H9 (cell line): ENCODE measurements around the gene BRD3OS. TPM values are rescaled to one million over a fixed set of nuclear protein-coding genes. Genes with fewer than 3 reads are reported as not detected.

Experiments used
- DNase-seq: peaks from one replicate; pipeline ENCODE4 v3.0.0-alpha.2; 2017
- H2AFZ ChIP-seq: one replicate; pipeline ENCODE4 v1.6.1; 2013; ENCODE audit warnings: mild to moderate bottlenecking, low read length, control low read depth, moderate library complexity
- H2AK5ac ChIP-seq: 2 replicates; pipeline ENCODE4 v1.6.1; 2013; ENCODE audit warnings: low read length, control low read depth, mixed read lengths; ENCODE audit not compliant: insufficient read length
- H2BK120ac ChIP-seq: one replicate; pipeline ENCODE4 v1.6.1; 2013; ENCODE audit warnings: low read depth, mild to moderate bottlenecking, low read length, control low read depth, inconsistent platforms; ENCODE audit not compliant: poor library complexity, severe bottlenecking
- H2BK12ac ChIP-seq: 2 replicates; pipeline ENCODE4 v1.6.1; 2013; ENCODE audit warnings: low read length, control low read depth, mixed read lengths, low read depth; ENCODE audit not compliant: insufficient read length
- H2BK15ac ChIP-seq: 2 replicates; pipeline ENCODE4 v1.6.1; 2013; ENCODE audit warnings: low read depth, low read length, control low read depth
- H2BK20ac ChIP-seq: one replicate; pipeline ENCODE4 v1.6.1; 2013; ENCODE audit warnings: low read depth, mild to moderate bottlenecking, low read length, control low read depth, inconsistent platforms; ENCODE audit not compliant: poor library complexity, severe bottlenecking
- H2BK5ac ChIP-seq: 2 replicates; pipeline ENCODE4 v1.6.1; 2013; ENCODE audit warnings: low read length, control low read depth, mixed read lengths; ENCODE audit not compliant: insufficient read length
- H3K14ac ChIP-seq: 2 replicates; pipeline ENCODE4 v1.6.1; 2013; ENCODE audit warnings: low read length, control low read depth; ENCODE audit not compliant: insufficient read depth
- H3K18ac ChIP-seq: 2 replicates; pipeline ENCODE4 v1.6.1; 2013; ENCODE audit warnings: low read depth, mild to moderate bottlenecking, mixed read lengths, low read length, control low read depth; ENCODE audit not compliant: insufficient read length
- H3K23ac ChIP-seq: 2 replicates; pipeline ENCODE4 v1.6.1; 2013; ENCODE audit warnings: low read length, control low read depth, mixed read lengths, low read depth; ENCODE audit not compliant: insufficient read length
- H3K23me2 ChIP-seq: 2 replicates; pipeline ENCODE4 v1.6.1; 2013; ENCODE audit warnings: low read depth, mild to moderate bottlenecking, mixed read lengths, low read length, control low read depth; ENCODE audit not compliant: insufficient read length, poor library complexity, severe bottlenecking
- H3K27ac ChIP-seq: 2 replicates; pipeline ENCODE4 v1.5.1; 2013; ENCODE audit warnings: low read length, control low read depth, mixed read lengths, low read depth; ENCODE audit not compliant: insufficient read length
- H3K27me3 ChIP-seq: 2 replicates; pipeline ENCODE4 v1.6.1; 2013; ENCODE audit warnings: low read length, control low read depth, inconsistent platforms; ENCODE audit not compliant: insufficient read depth
- H3K4ac ChIP-seq: 2 replicates; pipeline ENCODE4 v1.6.1; 2013; ENCODE audit warnings: low read depth, mild to moderate bottlenecking, control low read depth, inconsistent platforms, low read length, moderate library complexity
- H3K4me1 ChIP-seq: 2 replicates; pipeline ENCODE4 v1.6.1; 2013; ENCODE audit warnings: low read length, control low read depth, inconsistent platforms; ENCODE audit not compliant: insufficient read depth
- H3K4me2 ChIP-seq: 2 replicates; pipeline ENCODE4 v1.6.1; 2013; ENCODE audit warnings: low read length, control low read depth, mixed read lengths; ENCODE audit not compliant: insufficient read length, insufficient read depth
- H3K56ac ChIP-seq: 2 replicates; pipeline ENCODE4 v1.6.1; 2013; ENCODE audit warnings: low read depth, mild to moderate bottlenecking, mixed read lengths, low read length, control low read depth; ENCODE audit not compliant: insufficient read length
- H3K79me1 ChIP-seq: 2 replicates; pipeline ENCODE4 v1.6.1; 2013; ENCODE audit warnings: low read depth, mild to moderate bottlenecking, moderate library complexity, low read length, control low read depth, inconsistent platforms; ENCODE audit not compliant: insufficient read depth, poor library complexity, severe bottlenecking
- H3K79me2 ChIP-seq: 2 replicates; pipeline ENCODE4 v1.6.1; 2013; ENCODE audit warnings: low read length, control low read depth, inconsistent platforms; ENCODE audit not compliant: insufficient read depth
- H3K9ac ChIP-seq: 2 replicates; pipeline ENCODE4 v1.6.1; 2013; ENCODE audit warnings: low read length, control low read depth, mixed read lengths; ENCODE audit not compliant: insufficient read length; ENCODE audit errors: extremely low read depth
- H3K9me3 ChIP-seq: one replicate; pipeline ENCODE4 v1.6.1; 2013; ENCODE audit warnings: low read depth, low read length, inconsistent platforms; ENCODE audit not compliant: control insufficient read depth
- H3T11ph ChIP-seq: one replicate; pipeline ENCODE4 v1.6.1; 2013; ENCODE audit warnings: mild to moderate bottlenecking, low read length, control low read depth, inconsistent platforms
- H4K20me1 ChIP-seq: one replicate; pipeline ENCODE4 v1.6.1; 2013; ENCODE audit not compliant: control insufficient read depth, insufficient read length, insufficient read depth
- H4K5ac ChIP-seq: 2 replicates; pipeline ENCODE4 v1.6.1; 2013; ENCODE audit warnings: low read depth, mild to moderate bottlenecking, mixed read lengths, low read length, control low read depth; ENCODE audit not compliant: insufficient read length
- H4K8ac ChIP-seq: replicated peaks from 2 replicates; pipeline ENCODE4 v1.6.1; 2013; ENCODE audit warnings: low read length, control low read depth, mixed read lengths, low read depth; ENCODE audit not compliant: insufficient read length
- H4K91ac ChIP-seq: 2 replicates; pipeline ENCODE4 v1.6.1; 2013; ENCODE audit warnings: low read depth, mild to moderate bottlenecking, moderate library complexity, mixed read lengths, low read length, control low read depth; ENCODE audit not compliant: insufficient read length
- H3K27ac Mint-ChIP-seq, 3 experiments: 2 replicates in 2 of 3; 3 replicates in 1 of 3; pipeline ENCODE4 v1.8.0; 2020 to 2021; ENCODE audit warnings: mixed read lengths in 3 of 3, mild to moderate bottlenecking in 1 of 3, moderate library complexity in 1 of 3
- H3K27me3 Mint-ChIP-seq: 2 replicates; pipeline ENCODE4 v1.8.0; 2021; ENCODE audit warnings: low read depth, mild to moderate bottlenecking, moderate library complexity, mixed read lengths
- H3K36me3 Mint-ChIP-seq, 3 experiments: 2 replicates in 2 of 3; 3 replicates in 1 of 3; pipeline ENCODE4 v1.8.0; 2020 to 2021; ENCODE audit warnings: low read depth in 3 of 3, mixed read lengths in 3 of 3; ENCODE audit not compliant: insufficient read depth in 1 of 3
- H3K4me1 Mint-ChIP-seq, 2 experiments: 2 replicates each; pipeline ENCODE4 v1.8.0; 2020; ENCODE audit warnings: mixed read lengths in 2 of 2
- H3K4me3 Mint-ChIP-seq, 2 experiments: 2 replicates in 1 of 2; 3 replicates in 1 of 2; pipeline ENCODE4 v1.8.0; 2020 to 2021; ENCODE audit warnings: mild to moderate bottlenecking in 2 of 2, mixed read lengths in 2 of 2, moderate library complexity in 1 of 2
- H3K9me3 Mint-ChIP-seq, 2 experiments: 2 replicates in 1 of 2; 3 replicates in 1 of 2; pipeline ENCODE4 v1.8.0; 2020; ENCODE audit warnings: mild to moderate bottlenecking in 2 of 2, mixed read lengths in 2 of 2, moderate library complexity in 1 of 2
- CTCF ChIP-seq: fragments of 200-600 bp; sonication (generic); conservative IDR thresholded peaks from 3 replicates; pipeline ENCODE4 v1.8.0; 2021; ENCODE audit warnings: antibody characterized with exemption, mild to moderate bottlenecking
- WGBS: extraction: QIAGEN DNeasy Blood & Tissue Kit; methylation state at CpG from one replicate; pipeline ENCODE4 v1.1.7; 2013; ENCODE audit warnings: missing lambda C conversion rate, low lambda C conversion rate, mixed read lengths; ENCODE audit not compliant: insufficient read length; ENCODE audit errors: extremely low coverage; 5-methylcytosine and 5-hydroxymethylcytosine counted together
- total RNA-seq: library from RNA; stranded (reverse); gene quantifications from 2 replicates; pipeline ENCODE4 v1.2.1, GENCODE V29; 2021

BRD3OS gene
- total RNA-seq, 1 experiment from 2014 or later: 16.4 TPM

GRCh38 chr9:134040176-134040565 is 14.9 kb downstream of the BRD3OS start:
- no peaks in the 10 kb centered on the region for H4K20me1 ChIP-seq
- no peak overlapping the region for H2BK20ac ChIP-seq
- no peak overlapping the region for H3K23ac ChIP-seq
- no peak overlapping the region for H3K56ac ChIP-seq
- DNase-seq: no peak
- no peaks in the 10 kb centered on the region for H3K9me3 ChIP-seq
- no peak overlapping the region for H3K18ac ChIP-seq
- H3K4me2 ChIP-seq: no peak overlapping the region
- H3T11ph ChIP-seq: no peak overlapping the region
- no CpG with 5 or more reads among the region's 17 CpGs for WGBS
- H3K4me3 Mint-ChIP-seq: no peak overlapping the region
- H3K27me3 ChIP-seq: no peaks in the 10 kb centered on the region
- H2BK15ac ChIP-seq: no peak overlapping the region
- H2AFZ ChIP-seq: no peak overlapping the region
- H3K27ac ChIP-seq: no peak overlapping the region
- peaks cover 45 to 90% (median 80%) of the 10 kb centered on the region in 3 experiments for H3K36me3 Mint-ChIP-seq
- H4K5ac ChIP-seq: no peak overlapping the region
- H4K91ac ChIP-seq: no peak overlapping the region
- no peak overlapping the region for H3K9ac ChIP-seq
- H3K27me3 Mint-ChIP-seq: no peaks in the 10 kb centered on the region; the same call in 1 of the 2 replicates
- no peaks in the 10 kb centered on the region for H3K79me2 ChIP-seq
- no peak overlapping the region for H2BK5ac ChIP-seq
- H3K23me2 ChIP-seq: no peaks in the 10 kb centered on the region
- H3K79me1 ChIP-seq: no peaks in the 10 kb centered on the region
- H2AK5ac ChIP-seq: no peak overlapping the region
- no peak overlapping the region for H2BK12ac ChIP-seq
- H3K4ac ChIP-seq: no peak overlapping the region
- no peak overlapping the region for H3K14ac ChIP-seq
- no peak overlapping the region for H4K8ac ChIP-seq
- H3K4me1 ChIP-seq: no peaks in the 10 kb centered on the region
- H3K4me1 Mint-ChIP-seq: no peaks in the 10 kb centered on the region
- no peak for TF ChIP-seq CTCF
- no peak overlapping the region for H2BK120ac ChIP-seq
- peak overlapping the region in 1 of 3 experiments; percentile 85; a peak in 1 of 7 replicates for H3K27ac Mint-ChIP-seq
- H3K9me3 Mint-ChIP-seq: no peaks in the 10 kb centered on the region
